Right cardiac atrium (tissue), 5 donors: ENCODE results near the gene RNF13. TPM values are rescaled to one million over a fixed set of nuclear protein-coding genes. Genes with fewer than 3 reads are reported as not detected.

Experiments
- ATAC-seq, 2 donors: fragments of 200-7000 bp; cut with Tn5 transposase; one replicate each; pipeline versions ENCODE4 v1.8.0 to v1.9.1; 2020; ENCODE audit warnings: moderate library complexity in 2 of 2, mild to moderate bottlenecking in 1 of 2
- DNase-seq, 3 donors: peaks; one replicate each; pipeline ENCODE4 v3.0.0-alpha.2; 2020
- H3K27ac ChIP-seq: one replicate; pipeline ENCODE4 v1.5.1; 2013; ENCODE audit warnings: mild to moderate bottlenecking, low read length, control low read depth, moderate library complexity
- H3K27me3 ChIP-seq: one replicate; pipeline ENCODE4 v1.6.1; 2013; ENCODE audit not compliant: control insufficient read depth, insufficient read depth
- H3K4me1 ChIP-seq: one replicate; pipeline ENCODE4 v1.6.1; 2013; ENCODE audit warnings: low read length; ENCODE audit not compliant: control insufficient read depth, insufficient read depth
- H3K4me3 ChIP-seq: one replicate; pipeline ENCODE4 v1.5.1; 2013; ENCODE audit warnings: low read length, control low read depth
- H3K9me3 ChIP-seq: one replicate; pipeline ENCODE4 v1.6.1; 2013; ENCODE audit warnings: low read length; ENCODE audit not compliant: control insufficient read depth
- WGBS: extraction: QIAGEN DNeasy Blood & Tissue Kit; methylation state at CpG from one replicate; pipeline ENCODE4 v1.1.7; 2013; 5-methylcytosine and 5-hydroxymethylcytosine counted together
- intact Hi-C, 4 donors: fragments of 100-400 bp; cut with DNase I; formaldehyde crosslinking; loops; one replicate each; pipeline versions ENCODE4 v1.11.0 to v1.14.0; 2022 to 2023
- polyA plus RNA-seq: library from polyadenylated mRNA; stranded (reverse); fragments of 200-250 nt; gene quantifications from one replicate; pipeline ENCODE4 v1.2.3, GENCODE V29; 2013
- total RNA-seq, 4 donors: library from RNA; stranded (reverse); fragmentation: NEBNext Ultra II Directional; extraction: Animal tissue kit (Norgen Biotek cat#: 25700); gene quantifications; one replicate each; pipeline ENCODE4 v1.2.1, GENCODE V29; 2021
- donor health status: healthy with polysubstance abuse.
- donor health status: DM: no; HTN: yes; CAD: no.
- donor health status: DM: no; HTN: no; CAD: no.
- donor health status: DM: no; HTN: yes; CAD: no; lungs with severe emphysema.
- donor health status: DM: yes; HTN: yes; CAD: no.

RNF13 gene
- total and polyA plus RNA-seq, 5 donors: 36.6 to 65.7 (median 62.9) TPM

- Histone ChIP-seq H3K9me3 (no peaks in the 10 kb centered on the region), H3K4me3 (no peak overlapping the region), H3K27ac (no peak overlapping the region), H3K27me3 (no peaks in the 10 kb centered on the region), H3K4me1 (no peaks in the 10 kb centered on the region)
- DNase-seq (no peak), ATAC-seq (no peak)
- intact Hi-C loops: no loop called here
- WGBS: 92% methylated on average over 4 of the region's 4 CpGs
These were observed 186.4 kb downstream of the RNF13 start for GRCh38 chr3:149999421-149999820.

- no peaks in the 10 kb centered on the region for H3K4me1 ChIP-seq
- H3K4me3 ChIP-seq: no peak overlapping the region
- no peaks in the 10 kb centered on the region for H3K9me3 ChIP-seq
- no peaks in the 10 kb centered on the region for H3K27me3 ChIP-seq
- ATAC-seq (no peak), DNase-seq (no peak)
- intact Hi-C loops: no loop called here
- no peak overlapping the region for H3K27ac ChIP-seq
These were observed 187.6 kb downstream of the RNF13 start for GRCh38 chr3:150000641-150001040.

- no peak for ATAC-seq
These were observed 192.5 kb downstream of the RNF13 start for GRCh38 chr3:150005243-150006112.

GRCh38 chr3:150006794-150007193, 193.8 kb downstream of the RNF13 start:
- Histone ChIP-seq H3K27ac (no peak overlapping the region), H3K4me1 (no peaks in the 10 kb centered on the region), H3K9me3 (no peaks in the 10 kb centered on the region), H3K27me3 (no peaks in the 10 kb centered on the region), H3K4me3 (no peak overlapping the region)
- ATAC-seq (no peak), DNase-seq (no peak)
- intact Hi-C loops: no loop called here

More at GRCh38 chr3:150005243-150006112, 192.5 kb downstream of the RNF13 start:
- Histone ChIP-seq H3K4me1 (no peaks in the 10 kb centered on the region), H3K4me3 (no peak overlapping the region), H3K27ac (no peak overlapping the region), H3K9me3 (no peaks in the 10 kb centered on the region), H3K27me3 (no peaks in the 10 kb centered on the region)
- intact Hi-C loops: no loop called here
- DNase-seq: no peak
- 73% methylated on average over 4 of the region's 4 CpGs for WGBS

Other genes with a start within 250 kb of the RNF13 start
- gene WWTR1, start 155.2 kb upstream of the RNF13 start, total RNA-seq: 10 to 100 TPM; 48.2 to 99.2 (median 56.9) TPM
- 23.0 TPM for gene WWTR1, start 155.2 kb upstream of the RNF13 start, polyA plus RNA-seq
- gene COMMD2, start 60.7 kb upstream of the RNF13 start, total RNA-seq: 10 to 100 TPM; 17.0 to 22.2 (median 19.9) TPM
- gene COMMD2, start 60.7 kb upstream of the RNF13 start, polyA plus RNA-seq: 7.4 TPM
- not detected for gene ANKUB1, start 20.7 kb upstream of the RNF13 start, total RNA-seq
- gene ANKUB1, start 20.7 kb upstream of the RNF13 start, polyA plus RNA-seq: not detected
- gene PFN2, start 157.7 kb downstream of the RNF13 start, total RNA-seq: 10 to 100 TPM; 57.2 to 74.6 (median 67.4) TPM
- 48.5 TPM for gene PFN2, start 157.7 kb downstream of the RNF13 start, polyA plus RNA-seq